Activated CD8-positive, alpha-beta memory T cell treated with anti-CD3 and anti-CD28 coated beads, Interleukin-2, amount 10 ng/mL, durations not matched to agents 7 days and 5 days (primary cell): ENCODE measurements around the gene FBXW8. TPM values are rescaled to one million over a fixed set of nuclear protein-coding genes. Genes with fewer than 3 reads are reported as not detected.
A peak's percentile ranks its signal among the peaks of the same experiment; 100 is the strongest.
"Not testable (repeated sequence)": the region's sequence is repeated elsewhere in the genome, so short reads cannot be mapped to it uniquely, and the experiment has no call there.

ENCODE experiments used
- ATAC-seq: fragments of 150-1000 bp; cut with Tn5 transposase; one replicate; pipeline ENCODE4 v1.10.0; 2021; ENCODE audit warnings: moderate library complexity
- CTCF ChIA-PET: fragments of 350-600 bp; sonication (Branson Sonifier 250); formaldehyde crosslinking; loops from one replicate; lab custom pipeline; 2021; ENCODE audit warnings: antibody characterized with exemption; lab: Charles Lee
- DNase-seq: peaks from one replicate; pipeline ENCODE4 v3.0.0-alpha.2; 2020
- H3K27ac Mint-ChIP-seq: one replicate; pipeline ENCODE4 v1.8.0; 2021; ENCODE audit warnings: mild to moderate bottlenecking, mixed read lengths
- H3K27me3 Mint-ChIP-seq: one replicate; pipeline ENCODE4 v1.8.0; 2021; ENCODE audit warnings: mixed read lengths
- H3K36me3 Mint-ChIP-seq: one replicate; pipeline ENCODE4 v1.8.0; 2021; ENCODE audit warnings: mild to moderate bottlenecking, mixed read lengths
- H3K4me1 Mint-ChIP-seq: one replicate; pipeline ENCODE4 v1.8.0; 2021; ENCODE audit warnings: mixed read lengths
- H3K4me3 Mint-ChIP-seq: one replicate; pipeline ENCODE4 v1.8.0; 2021; ENCODE audit warnings: mild to moderate bottlenecking, moderate library complexity, mixed read lengths
- H3K9me3 Mint-ChIP-seq: one replicate; pipeline ENCODE4 v1.8.0; 2022; ENCODE audit warnings: low read depth, mixed read lengths
- total RNA-seq, 2 experiments: library from RNA; stranded (reverse); gene quantifications; one replicate each; pipeline ENCODE4 v1.2.3, GENCODE V29; 2021

Gene FBXW8
- total RNA-seq, 2 experiments from 2014 or later, result 11.5 to 12.8 TPM

DNA sequence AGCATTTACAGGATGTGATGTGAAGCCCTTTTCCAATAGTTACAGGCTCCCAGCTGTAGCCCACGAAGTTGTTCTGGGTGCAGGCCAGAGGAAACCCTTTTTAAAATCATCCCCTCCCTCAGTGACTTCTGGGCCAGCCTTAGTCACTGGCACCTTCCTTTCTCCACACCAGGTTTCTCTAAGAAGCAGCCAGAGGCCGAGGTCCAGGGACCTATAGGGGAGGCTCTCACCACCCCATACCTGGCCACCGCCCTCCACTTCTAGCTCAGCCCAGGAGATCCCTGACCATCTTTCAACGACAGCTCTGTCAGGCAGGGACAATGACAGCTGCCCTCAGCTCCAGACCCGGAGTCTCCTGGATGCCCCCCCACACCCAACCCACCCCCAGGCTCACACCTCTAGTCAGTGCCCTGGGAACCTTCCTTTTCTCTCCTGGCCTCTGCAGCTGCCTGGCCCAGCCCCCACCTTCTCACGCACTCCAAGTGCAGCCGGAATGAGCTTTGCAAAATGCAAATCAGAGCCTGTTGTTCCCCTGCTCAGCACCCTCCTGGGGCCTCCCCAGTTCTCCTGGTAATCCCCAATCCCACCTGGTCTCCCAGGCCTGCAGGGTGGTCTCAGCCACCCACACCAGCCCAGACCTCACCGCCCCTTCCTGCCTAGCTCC lies 141.8 kb downstream of the FBXW8 start:
- H3K27ac Mint-ChIP-seq, result no peak overlapping the region
- CTCF ChIA-PET, result interaction anchor here (0.8 to 1.0 kb wide), 2 partner anchors 47 to 68 kb away, joined by 3 read pairs; partner anchors contain the start of gene TESC

GRCh38 chr12:117053050-117053400 lies 142.3 kb downstream of the FBXW8 start:
- no peak overlapping the region for H3K27ac Mint-ChIP-seq
- DNase-seq (no peak), ATAC-seq (no peak)
- H3K9me3 Mint-ChIP-seq, result no peaks in the 10 kb centered on the region
- peaks cover 6% of the 10 kb centered on the region for H3K4me1 Mint-ChIP-seq
- H3K4me3 Mint-ChIP-seq, result no peak overlapping the region
- CTCF ChIA-PET, result interaction anchor here (0.8 kb wide), 1 partner anchor 67 kb away, joined by 3 read pairs; no protein-coding TSS in a partner anchor
- peaks cover 13% of the 10 kb centered on the region for H3K36me3 Mint-ChIP-seq
- no peaks in the 10 kb centered on the region for H3K27me3 Mint-ChIP-seq

More for the DNA sequence above, 141.8 kb downstream of the FBXW8 start:
- DNase-seq (no peak), ATAC-seq (no peak)
- peaks cover 6% of the 10 kb centered on the region for H3K4me1 Mint-ChIP-seq
- H3K9me3 Mint-ChIP-seq, result no peaks in the 10 kb centered on the region
- peaks cover 10% of the 10 kb centered on the region for H3K36me3 Mint-ChIP-seq
- H3K27me3 Mint-ChIP-seq, result no peaks in the 10 kb centered on the region
- no peak overlapping the region for H3K4me3 Mint-ChIP-seq

DNA sequence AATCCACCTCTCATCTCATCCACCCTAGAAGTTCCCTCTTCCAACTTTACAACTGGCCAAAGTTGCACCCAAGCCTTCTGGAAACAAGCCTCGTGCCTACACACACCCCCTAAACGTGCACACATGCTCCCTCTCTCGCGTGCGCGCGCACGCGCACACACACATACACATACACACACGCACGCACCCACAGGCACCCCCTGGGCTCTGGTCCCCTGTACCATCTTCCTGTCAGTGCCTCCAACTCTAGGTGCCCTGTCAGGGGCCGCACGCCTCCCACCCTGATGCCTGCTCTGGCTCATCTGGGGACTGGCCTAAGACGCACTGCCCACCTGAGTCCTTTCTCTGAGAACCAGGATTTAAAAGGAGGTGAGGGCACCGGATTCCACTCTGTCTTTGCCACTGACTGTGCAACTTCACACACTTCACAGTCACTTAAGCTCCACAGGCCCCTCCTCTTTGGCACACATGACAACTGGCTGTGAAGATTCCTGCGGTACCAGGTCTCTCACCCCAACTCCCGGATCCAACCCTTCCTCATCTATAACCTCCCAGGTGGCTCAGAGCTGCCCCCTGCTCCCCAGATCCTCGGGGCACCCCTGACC lies 142.9 kb downstream of the FBXW8 start:
- DNase-seq, result no peak
- Mint-ChIP-seq H3K4me1 (peaks cover 6% of the 10 kb centered on the region), H3K27me3 (no peaks in the 10 kb centered on the region), H3K4me3 (no peak overlapping the region), H3K27ac (no peak overlapping the region), H3K36me3 (peaks cover 14% of the 10 kb centered on the region), H3K9me3 (no peaks in the 10 kb centered on the region)
- CTCF ChIA-PET, result no interaction called here
- no peak for ATAC-seq

- DNase-seq, result no peak
- H3K4me1 Mint-ChIP-seq, result peaks cover 6% of the 10 kb centered on the region
- no peak for ATAC-seq
- H3K4me3 Mint-ChIP-seq, result no peak overlapping the region
- H3K9me3 Mint-ChIP-seq, result no peaks in the 10 kb centered on the region
- peaks cover 14% of the 10 kb centered on the region for H3K36me3 Mint-ChIP-seq
- no peaks in the 10 kb centered on the region for H3K27me3 Mint-ChIP-seq
- CTCF ChIA-PET, result no interaction called here
- no peak overlapping the region for H3K27ac Mint-ChIP-seq
Measured at GRCh38 chr12:117054279-117054678, 143.5 kb downstream of the FBXW8 start.

- not testable (repeated sequence) for ATAC-seq
Measured at GRCh38 chr12:117057626-117058025, 146.9 kb downstream of the FBXW8 start.

DNA sequence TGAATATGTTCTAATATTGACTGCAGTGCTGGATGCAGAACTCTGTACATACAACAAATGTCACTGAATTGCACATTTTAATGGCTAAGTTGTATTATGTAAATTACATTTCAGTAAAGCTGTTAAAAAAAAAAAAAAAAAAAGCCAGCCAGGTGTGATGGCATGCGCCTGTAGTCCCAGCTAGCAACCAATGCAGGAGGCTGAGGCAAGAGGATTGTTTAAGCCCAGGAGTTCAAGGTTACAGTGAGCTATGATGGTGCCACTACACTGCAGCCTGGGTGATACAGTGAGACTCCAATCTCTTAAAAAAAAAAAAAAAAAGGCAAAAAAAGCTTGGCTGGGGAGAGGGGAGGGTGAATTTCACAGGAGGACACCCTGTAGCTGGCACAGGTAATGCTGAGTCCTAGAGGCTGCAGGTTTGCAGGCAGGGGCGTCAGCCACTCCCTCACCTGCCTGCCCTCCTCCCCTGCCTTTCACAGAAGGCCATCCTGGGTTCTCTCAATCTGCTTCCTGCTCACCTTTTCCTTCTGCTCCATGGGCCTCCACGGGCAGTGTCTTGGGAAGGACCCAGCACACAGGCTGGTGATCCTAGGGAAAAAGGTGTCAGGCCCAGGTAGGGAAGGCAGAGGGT lies 147.8 kb downstream of the FBXW8 start:
- H3K4me3 Mint-ChIP-seq, result no peak overlapping the region
- CTCF ChIA-PET, result interaction anchor here (1.4 kb wide), 1 partner anchor 32 kb away, joined by 3 read pairs; no protein-coding TSS in a partner anchor
- H3K9me3 Mint-ChIP-seq, result no peaks in the 10 kb centered on the region
- peaks cover 12% of the 10 kb centered on the region for H3K36me3 Mint-ChIP-seq
- no peaks in the 10 kb centered on the region for H3K27me3 Mint-ChIP-seq
- ATAC-seq, result no peak
- DNase-seq, result no peak
- H3K4me1 Mint-ChIP-seq, result peaks cover 26% of the 10 kb centered on the region
- H3K27ac Mint-ChIP-seq, result no peak overlapping the region

More at GRCh38 chr12:117057626-117058025, 146.9 kb downstream of the FBXW8 start:
- H3K9me3 Mint-ChIP-seq, H3K27me3 Mint-ChIP-seq, H3K4me3 Mint-ChIP-seq, H3K27ac Mint-ChIP-seq, DNase-seq: not testable (repeated sequence)
- CTCF ChIA-PET, result interaction anchor here (1.4 kb wide), 1 partner anchor 31 kb away, joined by 3 read pairs; no protein-coding TSS in a partner anchor
- peaks cover 14% of the 10 kb centered on the region for H3K36me3 Mint-ChIP-seq
- H3K4me1 Mint-ChIP-seq, result peaks cover 18% of the 10 kb centered on the region

GRCh38 chr12:117059156-117059555 lies 148.4 kb downstream of the FBXW8 start:
- Mint-ChIP-seq H3K4me3 (no peak overlapping the region), H3K27me3 (no peaks in the 10 kb centered on the region), H3K4me1 (peaks cover 32% of the 10 kb centered on the region), H3K27ac (no peak overlapping the region), H3K9me3 (no peaks in the 10 kb centered on the region), H3K36me3 (peaks cover 12% of the 10 kb centered on the region)
- CTCF ChIA-PET, result no interaction called here
- DNase-seq, result no peak
- no peak for ATAC-seq

- no peak for DNase-seq
- CTCF ChIA-PET, result no interaction called here
- Mint-ChIP-seq H3K27ac (no peak overlapping the region), H3K4me1 (peaks cover 44% of the 10 kb centered on the region), H3K27me3 (no peaks in the 10 kb centered on the region), H3K4me3 (no peak overlapping the region), H3K36me3 (peaks cover 12% of the 10 kb centered on the region), H3K9me3 (no peaks in the 10 kb centered on the region)
- no peak for ATAC-seq
Measured at GRCh38 chr12:117060246-117060928, 149.6 kb downstream of the FBXW8 start.

DNA sequence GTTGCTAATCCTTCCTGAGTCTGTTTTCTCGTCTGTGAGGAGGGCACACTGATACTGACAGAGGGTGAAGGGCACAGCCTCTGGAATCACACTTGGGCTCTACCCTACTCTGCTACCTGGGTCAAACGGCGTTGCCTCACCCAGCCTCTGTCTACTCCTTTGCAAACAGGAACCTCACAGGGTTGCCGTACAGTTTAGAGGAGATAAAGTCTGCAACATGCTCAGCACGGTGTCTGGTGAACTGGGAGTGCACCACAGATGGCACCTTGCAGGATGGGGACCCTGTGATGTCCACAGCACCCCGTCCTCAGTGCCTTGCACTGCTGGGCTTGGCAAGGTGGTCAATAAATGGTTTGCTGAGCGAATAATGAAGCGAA lies 150.2 kb downstream of the FBXW8 start:
- no peaks in the 10 kb centered on the region for H3K9me3 Mint-ChIP-seq
- no peak overlapping the region for H3K27ac Mint-ChIP-seq
- H3K27me3 Mint-ChIP-seq, result no peaks in the 10 kb centered on the region
- peaks cover 14% of the 10 kb centered on the region for H3K36me3 Mint-ChIP-seq
- H3K4me1 Mint-ChIP-seq, result peaks cover 49% of the 10 kb centered on the region
- H3K4me3 Mint-ChIP-seq, result no peak overlapping the region
- DNase-seq (no peak), ATAC-seq (no peak)
- CTCF ChIA-PET, result no interaction called here

- H3K36me3 Mint-ChIP-seq, result peaks cover 15% of the 10 kb centered on the region
- H3K27ac Mint-ChIP-seq, result no peak overlapping the region
- no peaks in the 10 kb centered on the region for H3K27me3 Mint-ChIP-seq
- ATAC-seq (no peak), DNase-seq (no peak)
- H3K4me1 Mint-ChIP-seq, result peaks cover 55% of the 10 kb centered on the region
- CTCF ChIA-PET, result interaction anchor here (1.9 kb wide), 1 partner anchor 59 kb away, joined by 5 read pairs; no protein-coding TSS in a partner anchor
- no peaks in the 10 kb centered on the region for H3K9me3 Mint-ChIP-seq
- no peak overlapping the region for H3K4me3 Mint-ChIP-seq
Measured at GRCh38 chr12:117061555-117062079, 150.9 kb downstream of the FBXW8 start.

DNA sequence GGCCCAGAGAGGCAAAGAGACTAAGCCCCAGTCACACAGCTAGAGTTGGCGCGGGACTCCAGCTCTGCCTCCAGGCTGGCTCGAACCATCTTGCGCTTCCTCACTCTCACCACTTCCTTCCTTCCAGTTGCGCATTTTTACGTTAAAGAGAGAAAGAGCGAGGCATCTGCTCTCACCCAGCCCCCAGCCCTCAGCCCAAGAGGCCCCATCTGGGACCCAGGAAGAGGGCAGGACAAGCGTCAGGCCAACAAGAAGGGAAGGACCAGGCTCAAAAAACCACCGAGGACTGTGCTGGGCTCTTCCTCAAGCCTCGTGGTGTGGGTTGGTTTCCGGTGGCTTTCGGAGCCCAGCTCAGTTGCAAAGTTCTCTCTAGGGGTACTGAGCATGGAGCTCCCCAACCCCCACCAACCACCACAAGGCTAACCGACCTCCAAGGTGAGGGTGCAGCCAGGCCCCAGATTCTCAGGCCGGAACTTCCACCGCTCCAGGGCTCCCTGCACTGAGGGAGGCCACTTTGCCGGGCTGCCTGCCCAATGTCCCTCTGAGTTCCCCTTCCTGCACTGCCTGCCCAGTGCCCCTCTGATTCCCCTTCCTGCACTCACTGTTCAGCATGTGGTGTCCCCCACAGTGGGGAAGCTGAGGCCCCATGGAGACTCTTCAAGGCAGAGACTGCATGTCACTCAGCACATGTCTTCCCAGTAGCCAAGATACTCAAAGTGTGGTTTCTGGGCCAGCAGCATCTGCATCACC lies 152.6 kb downstream of the FBXW8 start:
- CTCF ChIA-PET, result interaction anchor here (1.0 to 1.9 kb wide), 8 partner anchors 23 to 66 kb away, joined by 3 to 10 read pairs (median 4); partner anchors contain the start of gene TESC
- Mint-ChIP-seq H3K27ac (peak overlapping the region; percentile 90), H3K9me3 (no peaks in the 10 kb centered on the region), H3K4me1 (peaks cover 57% of the 10 kb centered on the region), H3K36me3 (peaks cover 8% of the 10 kb centered on the region), H3K27me3 (no peaks in the 10 kb centered on the region), H3K4me3 (peak overlapping the region; percentile 49)
- ATAC-seq, result peak; percentile 81
- peak; percentile 91 for DNase-seq

GRCh38 chr12:117064049-117064448 lies 153.3 kb downstream of the FBXW8 start:
- peak overlapping the region; percentile 49 for H3K4me3 Mint-ChIP-seq
- peak overlapping the region; percentile 90 for H3K27ac Mint-ChIP-seq
- H3K4me1 Mint-ChIP-seq, result peaks cover 57% of the 10 kb centered on the region
- no peaks in the 10 kb centered on the region for H3K9me3 Mint-ChIP-seq
- H3K27me3 Mint-ChIP-seq, result no peaks in the 10 kb centered on the region
- CTCF ChIA-PET, result interaction anchor here (1.2 to 1.7 kb wide), 3 partner anchors 23 to 40 kb away, joined by 3 to 10 read pairs (median 4); partner anchors contain the start of gene TESC
- DNase-seq (no peak), ATAC-seq (no peak)
- peaks cover 11% of the 10 kb centered on the region for H3K36me3 Mint-ChIP-seq
